ENCODE measurements around the gene HIGD2A.

DNA sequence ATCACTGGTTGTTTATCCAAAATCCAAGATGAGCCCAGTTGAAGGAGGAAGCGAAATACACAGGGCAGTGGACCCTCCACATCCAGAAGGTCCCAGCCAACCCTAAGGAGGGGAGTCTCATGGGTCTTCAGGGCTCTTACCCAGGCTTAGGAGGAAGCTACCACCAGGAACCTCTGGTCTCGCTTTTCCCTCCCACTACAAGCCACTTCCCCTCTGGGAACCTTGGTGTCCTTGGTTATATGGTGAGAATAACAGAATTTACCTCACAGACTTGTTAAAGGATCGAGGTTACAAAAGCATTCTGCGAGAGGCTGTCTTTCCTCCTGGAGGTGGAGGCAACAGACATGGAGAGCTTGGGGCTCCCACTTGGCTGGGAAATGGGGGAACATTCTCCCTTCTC is 3.4 kb downstream of the HIGD2A start:
- TF ChIP-seq, protein P1, sequence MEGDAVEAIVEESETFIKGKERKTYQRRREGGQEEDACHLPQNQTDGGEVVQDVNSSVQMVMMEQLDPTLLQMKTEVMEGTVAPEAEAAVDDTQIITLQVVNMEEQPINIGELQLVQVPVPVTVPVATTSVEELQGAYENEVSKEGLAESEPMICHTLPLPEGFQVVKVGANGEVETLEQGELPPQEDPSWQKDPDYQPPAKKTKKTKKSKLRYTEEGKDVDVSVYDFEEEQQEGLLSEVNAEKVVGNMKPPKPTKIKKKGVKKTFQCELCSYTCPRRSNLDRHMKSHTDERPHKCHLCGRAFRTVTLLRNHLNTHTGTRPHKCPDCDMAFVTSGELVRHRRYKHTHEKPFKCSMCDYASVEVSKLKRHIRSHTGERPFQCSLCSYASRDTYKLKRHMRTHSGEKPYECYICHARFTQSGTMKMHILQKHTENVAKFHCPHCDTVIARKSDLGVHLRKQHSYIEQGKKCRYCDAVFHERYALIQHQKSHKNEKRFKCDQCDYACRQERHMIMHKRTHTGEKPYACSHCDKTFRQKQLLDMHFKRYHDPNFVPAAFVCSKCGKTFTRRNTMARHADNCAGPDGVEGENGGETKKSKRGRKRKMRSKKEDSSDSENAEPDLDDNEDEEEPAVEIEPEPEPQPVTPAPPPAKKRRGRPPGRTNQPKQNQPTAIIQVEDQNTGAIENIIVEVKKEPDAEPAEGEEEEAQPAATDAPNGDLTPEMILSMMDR (IDR thresholded peaks at IDR 0.05): no peak
- no peak for TF ChIP-seq POLR2A (IDR thresholded peaks at IDR 0.05)

All from body of pancreas (tissue), 4 donors.